HepG2 (cell line): ENCODE data around the gene PTPRN. TPM values are rescaled to one million over a fixed set of nuclear protein-coding genes. Genes with fewer than 3 reads are reported as not detected.

Experiments used
- HES4 ChIP-seq: sonication (generic); formaldehyde crosslinking; IDR thresholded peaks from 2 replicates; pipeline ENCODE4 v1.9.0; 2021; ENCODE audit warnings: mild to moderate bottlenecking, missing genetic modification reagents, borderline replicate concordance
- MYNN ChIP-seq: sonication (generic); formaldehyde crosslinking; IDR thresholded peaks from 2 replicates; pipeline ENCODE4 v1.4.0; 2020; ENCODE audit warnings: mild to moderate bottlenecking, low read depth, missing genetic modification reagents
- RFX1 ChIP-seq: fragments of 450-650 bp; IDR thresholded peaks from 2 replicates; pipeline ENCODE4 v1.6.1; 2017
- THRA ChIP-seq: sonication (generic); formaldehyde crosslinking; IDR thresholded peaks from 2 replicates; pipeline ENCODE4 v1.4.0; 2020; ENCODE audit warnings: missing genetic modification reagents, borderline replicate concordance
- ZNF205 ChIP-seq: IDR thresholded peaks from 2 replicates; pipeline ENCODE4 v1.6.1; 2018; ENCODE audit warnings: missing biosample characterization, missing genetic modification reagents
- ZNF512B ChIP-seq: sonication (generic); formaldehyde crosslinking; IDR thresholded peaks from 2 replicates; pipeline ENCODE4 v1.5.1; 2020; ENCODE audit warnings: missing genetic modification reagents, mild to moderate bottlenecking, borderline replicate concordance
- ZNF546 ChIP-seq: sonication (generic); formaldehyde crosslinking; conservative IDR thresholded peaks from 2 replicates; pipeline ENCODE4 v1.8.1; 2023; ENCODE audit warnings: mild to moderate bottlenecking, missing genetic modification reagents
- ZNF563 ChIP-seq: sonication (generic); formaldehyde crosslinking; IDR thresholded peaks from 2 replicates; pipeline ENCODE4 v1.8.0; 2022; ENCODE audit warnings: mild to moderate bottlenecking, moderate library complexity, missing genetic modification reagents
- ZNF652 ChIP-seq: IDR thresholded peaks from 2 replicates; pipeline ENCODE4 v1.6.1; 2016; ENCODE audit warnings: low read depth, borderline replicate concordance
- polyA plus RNA-seq, 8 experiments: library from polyadenylated mRNA; depleted of rRNA in 3 of 8; stranded (reverse) in 7 of 8; unstranded in 1 of 8; fragments of >200 nt; fragmentation: Illumina TruSeq in 4 of 8; extraction: Trizol in 4 of 8; gene quantifications; 2 replicates each; pipeline versions ENCODE4 v1.2.1 to v1.2.3, GENCODE V29; 2011 to 2016; ENCODE audit warnings: low read depth in 4 of 8, missing spikeins in 1 of 8, mixed read lengths in 1 of 8; ENCODE audit not compliant: insufficient read depth in 1 of 8
- total RNA-seq, 5 experiments: library from RNA; depleted of rRNA; stranded (reverse); fragments of >200 nt; fragmentation: Illumina TruSeq; extraction: Trizol; gene quantifications; 2 replicates each; pipeline ENCODE4 v1.2.3, GENCODE V29; 2016; ENCODE audit warnings: low read depth in 1 of 5
- TF ChIP-seq, protein P1 (sequence below): sonication (generic); formaldehyde crosslinking; IDR thresholded peaks from 2 replicates; pipeline ENCODE4 v1.5.0; 2020; ENCODE audit warnings: missing genetic modification reagents
- TF ChIP-seq, protein P2 (sequence below): sonication (generic); formaldehyde crosslinking; conservative IDR thresholded peaks from 2 replicates; pipeline ENCODE4 v1.4.0; 2020; ENCODE audit warnings: missing genetic modification reagents
- TF ChIP-seq, protein P3 (sequence below): fragments of 450-650 bp; IDR thresholded peaks from 2 replicates; pipeline ENCODE4 v1.6.1; 2017
- TF ChIP-seq, protein P4 (sequence below): sonication (generic); formaldehyde crosslinking; IDR thresholded peaks from 2 replicates; pipeline ENCODE4 v1.8.0; 2022; ENCODE audit warnings: mild to moderate bottlenecking, missing genetic modification reagents, moderate library complexity
- TF ChIP-seq, protein P5 (sequence below), 2 experiments: IDR thresholded peaks; 2 replicates each; pipeline ENCODE4 v1.6.1; 2011 to 2012; ENCODE audit warnings: low read length in 2 of 2, borderline replicate concordance in 1 of 2, low read depth in 1 of 2, mild to moderate bottlenecking in 1 of 2, moderate library complexity in 1 of 2

The PTPRN gene
- total and polyA plus RNA-seq, 2 of the 13 experiments (the other 11 are each of a cell fraction or from before 2014, with no cell fraction given), result 0.26 TPM; not detected in 1

GRCh38 chr2:219298759-219299371 is 10.3 kb downstream of the PTPRN start (continued):
- TF ChIP-seq, protein P1, sequence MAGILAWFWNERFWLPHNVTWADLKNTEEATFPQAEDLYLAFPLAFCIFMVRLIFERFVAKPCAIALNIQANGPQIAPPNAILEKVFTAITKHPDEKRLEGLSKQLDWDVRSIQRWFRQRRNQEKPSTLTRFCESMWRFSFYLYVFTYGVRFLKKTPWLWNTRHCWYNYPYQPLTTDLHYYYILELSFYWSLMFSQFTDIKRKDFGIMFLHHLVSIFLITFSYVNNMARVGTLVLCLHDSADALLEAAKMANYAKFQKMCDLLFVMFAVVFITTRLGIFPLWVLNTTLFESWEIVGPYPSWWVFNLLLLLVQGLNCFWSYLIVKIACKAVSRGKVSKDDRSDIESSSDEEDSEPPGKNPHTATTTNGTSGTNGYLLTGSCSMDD (CRISPR knock-in tag), result no peak
- TF ChIP-seq, protein P2, sequence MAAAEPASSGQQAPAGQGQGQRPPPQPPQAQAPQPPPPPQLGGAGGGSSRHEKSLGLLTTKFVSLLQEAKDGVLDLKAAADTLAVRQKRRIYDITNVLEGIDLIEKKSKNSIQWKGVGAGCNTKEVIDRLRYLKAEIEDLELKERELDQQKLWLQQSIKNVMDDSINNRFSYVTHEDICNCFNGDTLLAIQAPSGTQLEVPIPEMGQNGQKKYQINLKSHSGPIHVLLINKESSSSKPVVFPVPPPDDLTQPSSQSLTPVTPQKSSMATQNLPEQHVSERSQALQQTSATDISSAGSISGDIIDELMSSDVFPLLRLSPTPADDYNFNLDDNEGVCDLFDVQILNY, result no peak
- TF ChIP-seq, protein P3, sequence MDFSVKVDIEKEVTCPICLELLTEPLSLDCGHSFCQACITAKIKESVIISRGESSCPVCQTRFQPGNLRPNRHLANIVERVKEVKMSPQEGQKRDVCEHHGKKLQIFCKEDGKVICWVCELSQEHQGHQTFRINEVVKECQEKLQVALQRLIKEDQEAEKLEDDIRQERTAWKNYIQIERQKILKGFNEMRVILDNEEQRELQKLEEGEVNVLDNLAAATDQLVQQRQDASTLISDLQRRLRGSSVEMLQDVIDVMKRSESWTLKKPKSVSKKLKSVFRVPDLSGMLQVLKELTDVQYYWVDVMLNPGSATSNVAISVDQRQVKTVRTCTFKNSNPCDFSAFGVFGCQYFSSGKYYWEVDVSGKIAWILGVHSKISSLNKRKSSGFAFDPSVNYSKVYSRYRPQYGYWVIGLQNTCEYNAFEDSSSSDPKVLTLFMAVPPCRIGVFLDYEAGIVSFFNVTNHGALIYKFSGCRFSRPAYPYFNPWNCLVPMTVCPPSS, result no peak
- no peak for TF ChIP-seq RFX1
- TF ChIP-seq ZNF512B (CRISPR knock-in tag), result no peak
- no peak for TF ChIP-seq MYNN
- no peak for TF ChIP-seq ZNF563
- 0 out of 2 replicates have a peak, but pooled peaks have one; percentile 42 for TF ChIP-seq THRA (CRISPR knock-in tag)
- TF ChIP-seq, protein P4, sequence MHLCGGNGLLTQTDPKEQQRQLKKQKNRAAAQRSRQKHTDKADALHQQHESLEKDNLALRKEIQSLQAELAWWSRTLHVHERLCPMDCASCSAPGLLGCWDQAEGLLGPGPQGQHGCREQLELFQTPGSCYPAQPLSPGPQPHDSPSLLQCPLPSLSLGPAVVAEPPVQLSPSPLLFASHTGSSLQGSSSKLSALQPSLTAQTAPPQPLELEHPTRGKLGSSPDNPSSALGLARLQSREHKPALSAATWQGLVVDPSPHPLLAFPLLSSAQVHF, result no peak
- TF ChIP-seq ZNF652 (CRISPR knock-in tag), result no peak
- TF ChIP-seq ZNF546 (CRISPR knock-in tag), result no peak; the same call in 1 of the 2 replicates
- TF ChIP-seq HES4 (CRISPR knock-in tag), result no peak
- no peak for TF ChIP-seq ZNF205 (CRISPR knock-in tag)
- TF ChIP-seq, protein P5, sequence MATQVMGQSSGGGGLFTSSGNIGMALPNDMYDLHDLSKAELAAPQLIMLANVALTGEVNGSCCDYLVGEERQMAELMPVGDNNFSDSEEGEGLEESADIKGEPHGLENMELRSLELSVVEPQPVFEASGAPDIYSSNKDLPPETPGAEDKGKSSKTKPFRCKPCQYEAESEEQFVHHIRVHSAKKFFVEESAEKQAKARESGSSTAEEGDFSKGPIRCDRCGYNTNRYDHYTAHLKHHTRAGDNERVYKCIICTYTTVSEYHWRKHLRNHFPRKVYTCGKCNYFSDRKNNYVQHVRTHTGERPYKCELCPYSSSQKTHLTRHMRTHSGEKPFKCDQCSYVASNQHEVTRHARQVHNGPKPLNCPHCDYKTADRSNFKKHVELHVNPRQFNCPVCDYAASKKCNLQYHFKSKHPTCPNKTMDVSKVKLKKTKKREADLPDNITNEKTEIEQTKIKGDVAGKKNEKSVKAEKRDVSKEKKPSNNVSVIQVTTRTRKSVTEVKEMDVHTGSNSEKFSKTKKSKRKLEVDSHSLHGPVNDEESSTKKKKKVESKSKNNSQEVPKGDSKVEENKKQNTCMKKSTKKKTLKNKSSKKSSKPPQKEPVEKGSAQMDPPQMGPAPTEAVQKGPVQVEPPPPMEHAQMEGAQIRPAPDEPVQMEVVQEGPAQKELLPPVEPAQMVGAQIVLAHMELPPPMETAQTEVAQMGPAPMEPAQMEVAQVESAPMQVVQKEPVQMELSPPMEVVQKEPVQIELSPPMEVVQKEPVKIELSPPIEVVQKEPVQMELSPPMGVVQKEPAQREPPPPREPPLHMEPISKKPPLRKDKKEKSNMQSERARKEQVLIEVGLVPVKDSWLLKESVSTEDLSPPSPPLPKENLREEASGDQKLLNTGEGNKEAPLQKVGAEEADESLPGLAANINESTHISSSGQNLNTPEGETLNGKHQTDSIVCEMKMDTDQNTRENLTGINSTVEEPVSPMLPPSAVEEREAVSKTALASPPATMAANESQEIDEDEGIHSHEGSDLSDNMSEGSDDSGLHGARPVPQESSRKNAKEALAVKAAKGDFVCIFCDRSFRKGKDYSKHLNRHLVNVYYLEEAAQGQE (IDR thresholded peaks at IDR 0.05; ENCODE audit: borderline replicate concordance in 1 of 2, low read depth in 1 of 2, low read length in 2 of 2), result no peak
